Neural cell (in vitro differentiated cells): Measurements from ENCODE around the gene KLF2. TPM values are rescaled to one million over a fixed set of nuclear protein-coding genes. Genes with fewer than 3 reads are reported as not detected.

Experiments used
- H2AFZ ChIP-seq: fragments of 200-600, 300-800 bp; sonication (generic), shearing (Covaris generic); 2 replicates; pipeline ENCODE4 v1.6.0; 2014; ENCODE audit warnings: low read depth, mild to moderate bottlenecking, antibody characterized with exemption, low read length, moderate library complexity
- H3F3A ChIP-seq: fragments of 200-600 bp; shearing (Covaris generic); 2 replicates; pipeline ENCODE4 v1.6.1; 2016; ENCODE audit warnings: mild to moderate bottlenecking, moderate library complexity, mixed read lengths, antibody characterized with exemption, low read length; ENCODE audit not compliant: insufficient read depth, poor library complexity, severe bottlenecking
- H3K27ac ChIP-seq: fragments of 200-600, 300-800 bp; sonication (generic), shearing (Covaris generic); 2 replicates; pipeline ENCODE4 v1.5.1; 2014; ENCODE audit warnings: mild to moderate bottlenecking, low read length, moderate library complexity
- H3K27me3 ChIP-seq: fragments of 300-800, 200-600 bp; sonication (generic), shearing (Covaris generic); 2 replicates; pipeline ENCODE4 v1.6.0; 2014; ENCODE audit warnings: mild to moderate bottlenecking, low read depth, low read length, moderate library complexity; ENCODE audit not compliant: insufficient read depth
- H3K36me3 ChIP-seq: fragments of 300-800, 200-600 bp; sonication (generic), shearing (Covaris generic); 2 replicates; pipeline ENCODE4 v1.5.1; 2014; ENCODE audit warnings: mild to moderate bottlenecking, antibody characterized with exemption, low read length, moderate library complexity; ENCODE audit not compliant: insufficient read depth
- H3K4me2 ChIP-seq: fragments of 300-800, 200-600 bp; sonication (generic), shearing (Covaris generic); 2 replicates; pipeline ENCODE4 v1.6.0; 2014; ENCODE audit warnings: mild to moderate bottlenecking, low read length
- H3K4me3 ChIP-seq: fragments of 300-800, 200-600 bp; sonication (generic), shearing (Covaris generic); 2 replicates; pipeline ENCODE4 v1.5.1; 2014; ENCODE audit warnings: mild to moderate bottlenecking, low read length, moderate library complexity
- H3K79me2 ChIP-seq: fragments of 200-600 bp; shearing (Covaris generic); replicated peaks from 2 replicates; pipeline ENCODE4 v1.6.0; 2014; ENCODE audit warnings: mild to moderate bottlenecking, low read length, moderate library complexity; ENCODE audit not compliant: insufficient read depth
- H3K9ac ChIP-seq: fragments of 300-800, 200-600 bp; sonication (generic), shearing (Covaris generic); 2 replicates; pipeline ENCODE4 v1.6.1; 2016; ENCODE audit warnings: mild to moderate bottlenecking, low read length, mixed read lengths
- H3K9me2 ChIP-seq: fragments of 200-600 bp; shearing (Covaris generic); 2 replicates; pipeline ENCODE4 v1.6.1; 2016; ENCODE audit warnings: mild to moderate bottlenecking, low read length, mixed read lengths; ENCODE audit not compliant: insufficient read depth
- H3K9me3 ChIP-seq: fragments of 200-600, 300-800 bp; sonication (generic), shearing (Covaris generic); 2 replicates; pipeline ENCODE4 v1.6.1; 2016; ENCODE audit warnings: mild to moderate bottlenecking, mixed run types, low read length, moderate library complexity, mixed read lengths
- H4K20me1 ChIP-seq: fragments of 200-600 bp; shearing (Covaris generic); 2 replicates; pipeline ENCODE4 v1.6.1; 2016; ENCODE audit warnings: mild to moderate bottlenecking, mixed run types; ENCODE audit not compliant: insufficient read depth
- CTCF ChIP-seq: fragments of 450-650 bp; IDR thresholded peaks from 2 replicates; pipeline ENCODE4 v1.5.1; 2014; ENCODE audit warnings: antibody characterized with exemption, mild to moderate bottlenecking, moderate library complexity; ENCODE audit not compliant: poor library complexity, severe bottlenecking
- EP300 ChIP-seq: fragments of 450-650 bp; conservative IDR thresholded peaks from 2 replicates; pipeline ENCODE4 v1.6.1; 2014; ENCODE audit warnings: antibody characterized with exemption, mild to moderate bottlenecking, moderate library complexity; ENCODE audit not compliant: poor library complexity, severe bottlenecking
- EZH2 ChIP-seq: fragments of 200-600, 300-800 bp; shearing (Covaris generic), sonication (generic); IDR thresholded peaks from 2 replicates; pipeline ENCODE4 v1.6.1; 2014; ENCODE audit warnings: antibody characterized with exemption, low read length, borderline replicate concordance, mild to moderate bottlenecking; ENCODE audit not compliant: insufficient read depth, poor library complexity, severe bottlenecking
- MXI1 ChIP-seq: fragments of 450-650 bp; conservative IDR thresholded peaks from 2 replicates; pipeline ENCODE4 v1.6.1; 2014; ENCODE audit warnings: antibody characterized with exemption, mild to moderate bottlenecking; ENCODE audit not compliant: poor library complexity, severe bottlenecking
- POLR2AphosphoS5 ChIP-seq: IDR thresholded peaks from 2 replicates; pipeline ENCODE4 v1.6.1; 2012
- RAD21 ChIP-seq: fragments of 450-650 bp; conservative IDR thresholded peaks from 2 replicates; pipeline ENCODE4 v1.6.1; 2014; ENCODE audit warnings: antibody characterized with exemption, mild to moderate bottlenecking, moderate library complexity
- REST ChIP-seq: IDR thresholded peaks from 2 replicates; pipeline ENCODE4 v1.6.1; 2012; ENCODE audit warnings: borderline replicate concordance
- SMC3 ChIP-seq: fragments of 450-650 bp; conservative IDR thresholded peaks from 2 replicates; pipeline ENCODE4 v1.6.1; 2014; ENCODE audit warnings: antibody characterized with exemption, mild to moderate bottlenecking, moderate library complexity; ENCODE audit not compliant: poor library complexity
- TAF1 ChIP-seq: IDR thresholded peaks from 2 replicates; pipeline ENCODE4 v1.6.1; 2012; ENCODE audit warnings: low read depth
- polyA plus RNA-seq: library from polyadenylated mRNA; depleted of rRNA; stranded (reverse); fragments of >200 nt; gene quantifications from 2 replicates; pipeline ENCODE4 v1.2.3, GENCODE V29; 2014

Gene KLF2
- polyA plus RNA-seq, 1 donor from 2014 or later = 0.15 TPM

GRCh38 chr19:16330368-16330801 lies 5.8 kb downstream of the KLF2 start:
- no peak overlapping the region for H2AFZ ChIP-seq
- H3K27me3 ChIP-seq = peaks cover 49% of the 10 kb centered on the region
- TF ChIP-seq REST = no peak
- TF ChIP-seq EP300 = no peak
- TF ChIP-seq MXI1 = no peak
- no peak for TF ChIP-seq EZH2
- TF ChIP-seq SMC3 = no peak
- TF ChIP-seq TAF1 = no peak
- no peak for TF ChIP-seq CTCF
- TF ChIP-seq POLR2AphosphoS5 = no peak
- no peak for TF ChIP-seq RAD21
- H3K9ac ChIP-seq = no peak overlapping the region
- no peaks in the 10 kb centered on the region for H3K9me3 ChIP-seq
- H3K4me2 ChIP-seq = no peak overlapping the region
- H3K79me2 ChIP-seq = no peaks in the 10 kb centered on the region
- H3K27ac ChIP-seq = no peak overlapping the region
- H3K9me2 ChIP-seq = no peaks in the 10 kb centered on the region
- H3K4me3 ChIP-seq = no peak overlapping the region
- H4K20me1 ChIP-seq = no peaks in the 10 kb centered on the region
- H3F3A ChIP-seq = no peaks in the 10 kb centered on the region
- H3K36me3 ChIP-seq = no peaks in the 10 kb centered on the region

GRCh38 chr19:16330806-16331690 lies 6.4 kb downstream of the KLF2 start:
- Histone ChIP-seq H3K79me2 (no peaks in the 10 kb centered on the region), H4K20me1 (no peaks in the 10 kb centered on the region), H3K27ac (no peak overlapping the region), H3F3A (no peaks in the 10 kb centered on the region), H3K9me3 (no peaks in the 10 kb centered on the region), H3K9me2 (no peaks in the 10 kb centered on the region), H3K36me3 (no peaks in the 10 kb centered on the region), H2AFZ (no peak overlapping the region), H3K4me2 (no peak overlapping the region), H3K9ac (no peak overlapping the region), H3K27me3 (peaks cover 45% of the 10 kb centered on the region), H3K4me3 (no peak overlapping the region)
- TF ChIP-seq EP300 = no peak
- TF ChIP-seq MXI1 = no peak
- no peak for TF ChIP-seq SMC3
- no peak for TF ChIP-seq TAF1
- TF ChIP-seq POLR2AphosphoS5 = no peak
- no peak for TF ChIP-seq CTCF
- TF ChIP-seq EZH2 = no peak
- TF ChIP-seq RAD21 = no peak
- no peak for TF ChIP-seq REST
